ENCODE measurements around the gene NUP98. TPM values are rescaled to one million over a fixed set of nuclear protein-coding genes. Genes with fewer than 3 reads are reported as not detected.

The NUP98 gene
- polyA plus RNA-seq, 1 of the 3 experiments (the other 2 are of a cell fraction), result 56.4 TPM

DNA sequence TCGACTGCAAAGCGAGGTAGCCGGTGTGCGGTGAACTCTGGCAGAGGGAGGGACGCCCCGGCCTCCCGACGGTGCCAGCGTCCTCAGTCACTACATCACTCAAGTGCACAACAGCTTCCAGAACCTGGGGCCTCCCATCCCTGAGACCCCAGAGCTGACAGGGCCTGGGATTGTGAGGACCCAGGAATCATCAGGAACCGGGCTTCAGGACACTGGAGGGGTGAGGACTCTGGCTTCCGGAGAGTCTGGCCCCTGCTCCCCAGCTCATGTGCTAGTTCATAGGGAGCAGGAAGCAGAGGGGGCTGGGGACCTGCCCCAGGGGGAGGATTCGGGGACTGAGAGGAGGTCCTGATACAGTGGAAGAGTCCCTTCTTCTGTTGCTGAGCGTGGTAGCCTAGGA lies 160.2 kb downstream of the NUP98 start:
- H3K9me3 ChIP-seq, result no peaks in the 10 kb centered on the region
- no peak overlapping the region for H3K4me2 ChIP-seq
- H3K9ac ChIP-seq, result no peak overlapping the region
- peaks cover 0 to 3% of the 10 kb centered on the region in 2 experiments; a peak in 1 of 4 replicates for H3K4me1 ChIP-seq (ENCODE audit: control insufficient read depth in 1 of 2, insufficient read depth in 2 of 2, low read depth in 1 of 2, low read length in 1 of 2)
- H3K4me3 ChIP-seq (ENCODE audit: low read depth in 2 of 2, low read length in 1 of 2), result no peak overlapping the region
- H3K9me2 ChIP-seq, result no peaks in the 10 kb centered on the region
- TF ChIP-seq, protein P1, sequence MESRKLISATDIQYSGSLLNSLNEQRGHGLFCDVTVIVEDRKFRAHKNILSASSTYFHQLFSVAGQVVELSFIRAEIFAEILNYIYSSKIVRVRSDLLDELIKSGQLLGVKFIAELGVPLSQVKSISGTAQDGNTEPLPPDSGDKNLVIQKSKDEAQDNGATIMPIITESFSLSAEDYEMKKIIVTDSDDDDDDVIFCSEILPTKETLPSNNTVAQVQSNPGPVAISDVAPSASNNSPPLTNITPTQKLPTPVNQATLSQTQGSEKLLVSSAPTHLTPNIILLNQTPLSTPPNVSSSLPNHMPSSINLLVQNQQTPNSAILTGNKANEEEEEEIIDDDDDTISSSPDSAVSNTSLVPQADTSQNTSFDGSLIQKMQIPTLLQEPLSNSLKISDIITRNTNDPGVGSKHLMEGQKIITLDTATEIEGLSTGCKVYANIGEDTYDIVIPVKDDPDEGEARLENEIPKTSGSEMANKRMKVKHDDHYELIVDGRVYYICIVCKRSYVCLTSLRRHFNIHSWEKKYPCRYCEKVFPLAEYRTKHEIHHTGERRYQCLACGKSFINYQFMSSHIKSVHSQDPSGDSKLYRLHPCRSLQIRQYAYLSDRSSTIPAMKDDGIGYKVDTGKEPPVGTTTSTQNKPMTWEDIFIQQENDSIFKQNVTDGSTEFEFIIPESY (IDR thresholded peaks at IDR 0.05; ENCODE audit: borderline replicate concordance, low read depth), result no peak
- TF ChIP-seq POLR2AphosphoS5 (IDR thresholded peaks at IDR 0.05; ENCODE audit: low read depth, low read length) (no peak), FOXM1 (IDR thresholded peaks at IDR 0.05; ENCODE audit: low read depth) (no peak)
- TF ChIP-seq, protein P2, sequence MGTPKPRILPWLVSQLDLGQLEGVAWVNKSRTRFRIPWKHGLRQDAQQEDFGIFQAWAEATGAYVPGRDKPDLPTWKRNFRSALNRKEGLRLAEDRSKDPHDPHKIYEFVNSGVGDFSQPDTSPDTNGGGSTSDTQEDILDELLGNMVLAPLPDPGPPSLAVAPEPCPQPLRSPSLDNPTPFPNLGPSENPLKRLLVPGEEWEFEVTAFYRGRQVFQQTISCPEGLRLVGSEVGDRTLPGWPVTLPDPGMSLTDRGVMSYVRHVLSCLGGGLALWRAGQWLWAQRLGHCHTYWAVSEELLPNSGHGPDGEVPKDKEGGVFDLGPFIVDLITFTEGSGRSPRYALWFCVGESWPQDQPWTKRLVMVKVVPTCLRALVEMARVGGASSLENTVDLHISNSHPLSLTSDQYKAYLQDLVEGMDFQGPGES (IDR thresholded peaks at IDR 0.05; ENCODE audit: low read depth, low read length), result no peak
- TF ChIP-seq, protein P3, sequence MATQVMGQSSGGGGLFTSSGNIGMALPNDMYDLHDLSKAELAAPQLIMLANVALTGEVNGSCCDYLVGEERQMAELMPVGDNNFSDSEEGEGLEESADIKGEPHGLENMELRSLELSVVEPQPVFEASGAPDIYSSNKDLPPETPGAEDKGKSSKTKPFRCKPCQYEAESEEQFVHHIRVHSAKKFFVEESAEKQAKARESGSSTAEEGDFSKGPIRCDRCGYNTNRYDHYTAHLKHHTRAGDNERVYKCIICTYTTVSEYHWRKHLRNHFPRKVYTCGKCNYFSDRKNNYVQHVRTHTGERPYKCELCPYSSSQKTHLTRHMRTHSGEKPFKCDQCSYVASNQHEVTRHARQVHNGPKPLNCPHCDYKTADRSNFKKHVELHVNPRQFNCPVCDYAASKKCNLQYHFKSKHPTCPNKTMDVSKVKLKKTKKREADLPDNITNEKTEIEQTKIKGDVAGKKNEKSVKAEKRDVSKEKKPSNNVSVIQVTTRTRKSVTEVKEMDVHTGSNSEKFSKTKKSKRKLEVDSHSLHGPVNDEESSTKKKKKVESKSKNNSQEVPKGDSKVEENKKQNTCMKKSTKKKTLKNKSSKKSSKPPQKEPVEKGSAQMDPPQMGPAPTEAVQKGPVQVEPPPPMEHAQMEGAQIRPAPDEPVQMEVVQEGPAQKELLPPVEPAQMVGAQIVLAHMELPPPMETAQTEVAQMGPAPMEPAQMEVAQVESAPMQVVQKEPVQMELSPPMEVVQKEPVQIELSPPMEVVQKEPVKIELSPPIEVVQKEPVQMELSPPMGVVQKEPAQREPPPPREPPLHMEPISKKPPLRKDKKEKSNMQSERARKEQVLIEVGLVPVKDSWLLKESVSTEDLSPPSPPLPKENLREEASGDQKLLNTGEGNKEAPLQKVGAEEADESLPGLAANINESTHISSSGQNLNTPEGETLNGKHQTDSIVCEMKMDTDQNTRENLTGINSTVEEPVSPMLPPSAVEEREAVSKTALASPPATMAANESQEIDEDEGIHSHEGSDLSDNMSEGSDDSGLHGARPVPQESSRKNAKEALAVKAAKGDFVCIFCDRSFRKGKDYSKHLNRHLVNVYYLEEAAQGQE (IDR thresholded peaks at IDR 0.05; ENCODE audit: low read depth, low read length), result no peak
- H3F3A ChIP-seq (replicated peaks; ENCODE audit: insufficient read depth), result no peaks in the 10 kb centered on the region
- H4K20me1 ChIP-seq (ENCODE audit: insufficient read depth), result no peaks in the 10 kb centered on the region
- no peaks in the 10 kb centered on the region for H3K27me3 ChIP-seq (ENCODE audit: insufficient read depth)
- no peaks in the 10 kb centered on the region for H3K36me3 ChIP-seq (replicated peaks in 1 of 2; ENCODE audit: control insufficient read depth in 1 of 2, insufficient read depth in 2 of 2, low read length in 1 of 2)
- POLR2A ChIA-PET, result no interaction called here
- DNase-seq, result no peak
- H2AFZ ChIP-seq (ENCODE audit: low read depth), result no peak overlapping the region
- 54% methylated on average over 12 of the region's 13 CpGs for WGBS (ENCODE audit: low lambda C conversion rate)
- CTCF ChIA-PET, result no interaction called here
- no peak overlapping the region for H3K27ac ChIP-seq (ENCODE audit: low read depth in 2 of 2, low read length in 1 of 2)
- no peaks in the 10 kb centered on the region for H3K79me2 ChIP-seq (ENCODE audit: insufficient read depth)

DNA sequence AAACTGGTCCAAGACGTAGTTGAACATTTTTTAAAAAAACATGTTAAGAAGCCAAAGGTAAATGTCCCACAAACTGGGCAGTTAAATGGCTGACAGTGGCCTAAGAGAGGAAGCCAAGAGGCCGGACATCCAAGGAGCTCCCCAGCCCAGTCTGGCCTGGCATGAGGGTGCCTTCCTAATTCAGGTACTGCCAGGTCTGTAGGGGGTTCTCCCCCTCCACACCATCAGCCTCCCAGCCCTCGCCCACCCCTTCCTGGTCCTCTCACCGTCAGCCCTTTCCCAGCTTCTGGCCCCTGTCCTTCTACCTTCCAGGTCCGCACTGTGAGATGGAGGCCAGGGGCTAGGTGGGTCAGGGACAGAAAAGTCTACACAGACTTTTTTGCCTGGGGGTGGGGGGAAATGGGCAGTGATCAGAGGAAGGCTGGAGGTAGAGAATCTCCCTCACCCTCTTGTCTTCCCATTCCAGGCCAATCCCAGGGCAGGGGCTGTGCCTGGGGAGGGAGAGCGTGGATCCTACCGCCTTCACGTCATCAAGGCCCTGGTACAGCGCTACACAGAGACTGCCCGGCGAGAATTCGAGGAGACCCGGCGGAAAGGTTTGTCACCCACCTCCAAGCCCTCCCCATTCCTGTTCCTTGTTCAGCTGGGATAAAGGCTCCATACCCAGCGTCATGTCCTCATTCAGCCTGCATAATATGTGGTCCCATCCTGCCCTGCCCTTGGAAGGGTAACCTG lies 161.5 kb downstream of the NUP98 start:
- Histone ChIP-seq H3K36me3 (replicated peaks in 1 of 2; ENCODE audit: control insufficient read depth in 1 of 2, insufficient read depth in 2 of 2, low read length in 1 of 2) (no peaks in the 10 kb centered on the region), H3F3A (replicated peaks; ENCODE audit: insufficient read depth) (no peaks in the 10 kb centered on the region), H2AFZ (ENCODE audit: low read depth) (no peak overlapping the region), H3K4me3 (ENCODE audit: low read depth in 2 of 2, low read length in 1 of 2) (no peak overlapping the region), H3K27me3 (ENCODE audit: insufficient read depth) (no peaks in the 10 kb centered on the region), H3K4me1 (ENCODE audit: control insufficient read depth in 1 of 2, insufficient read depth in 2 of 2, low read depth in 1 of 2, low read length in 1 of 2) (no peaks in the 10 kb centered on the region), H3K9ac (no peak overlapping the region), H3K27ac (ENCODE audit: low read depth in 2 of 2, low read length in 1 of 2) (no peak overlapping the region), H3K79me2 (ENCODE audit: insufficient read depth) (no peaks in the 10 kb centered on the region), H4K20me1 (ENCODE audit: insufficient read depth) (no peaks in the 10 kb centered on the region), H3K4me2 (no peak overlapping the region), H3K9me2 (no peaks in the 10 kb centered on the region), H3K9me3 (no peaks in the 10 kb centered on the region)
- no peak for DNase-seq
- CTCF ChIA-PET, result interaction anchor here (0.5 kb wide), 1 partner anchor 484 kb away, joined by 3 read pairs; no protein-coding TSS in a partner anchor
- 74% methylated on average over 6 of the region's 15 CpGs for WGBS (ENCODE audit: low lambda C conversion rate)
- POLR2A ChIA-PET, result no interaction called here
- TF ChIP-seq, protein P4, sequence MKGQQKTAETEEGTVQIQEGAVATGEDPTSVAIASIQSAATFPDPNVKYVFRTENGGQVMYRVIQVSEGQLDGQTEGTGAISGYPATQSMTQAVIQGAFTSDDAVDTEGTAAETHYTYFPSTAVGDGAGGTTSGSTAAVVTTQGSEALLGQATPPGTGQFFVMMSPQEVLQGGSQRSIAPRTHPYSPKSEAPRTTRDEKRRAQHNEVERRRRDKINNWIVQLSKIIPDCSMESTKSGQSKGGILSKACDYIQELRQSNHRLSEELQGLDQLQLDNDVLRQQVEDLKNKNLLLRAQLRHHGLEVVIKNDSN (IDR thresholded peaks at IDR 0.05; ENCODE audit: borderline replicate concordance, low read depth), result no peak
- no peak for TF ChIP-seq MXI1 (IDR thresholded peaks at IDR 0.05; ENCODE audit: low read depth, low read length)
- no peak for TF ChIP-seq FOXM1 (IDR thresholded peaks at IDR 0.05; ENCODE audit: low read depth)
- TF ChIP-seq, protein P5, sequence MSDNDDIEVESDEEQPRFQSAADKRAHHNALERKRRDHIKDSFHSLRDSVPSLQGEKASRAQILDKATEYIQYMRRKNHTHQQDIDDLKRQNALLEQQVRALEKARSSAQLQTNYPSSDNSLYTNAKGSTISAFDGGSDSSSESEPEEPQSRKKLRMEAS (IDR thresholded peaks at IDR 0.05; ENCODE audit: low read depth), result no peak
- no peak for TF ChIP-seq POLR2AphosphoS5 (IDR thresholded peaks at IDR 0.05; ENCODE audit: low read depth, low read length)
- TF ChIP-seq RXRA (IDR thresholded peaks at IDR 0.05; ENCODE audit: borderline replicate concordance, low read depth), result no peak
- TF ChIP-seq EP300 (IDR thresholded peaks at IDR 0.05; ENCODE audit: borderline replicate concordance in 1 of 2, low read depth in 1 of 2, low read length in 1 of 2), result no peak
- no peak for TF ChIP-seq EZH2phosphoT487 (IDR thresholded peaks at IDR 0.05; ENCODE audit: borderline replicate concordance, low read depth)
- TF ChIP-seq SIN3A (IDR thresholded peaks at IDR 0.05; ENCODE audit: borderline replicate concordance, low read depth, low read length), result no peak
- no peak for TF ChIP-seq GATA2 (CRISPR knock-in tag; IDR thresholded peaks at IDR 0.05)
- TF ChIP-seq MEF2A (IDR thresholded peaks at IDR 0.05; ENCODE audit: borderline replicate concordance, low read depth), result no peak
- no peak for TF ChIP-seq FOSL2 (IDR thresholded peaks at IDR 0.05; ENCODE audit: borderline replicate concordance, low read depth)
- no peak for TF ChIP-seq CHD2 (IDR thresholded peaks at IDR 0.05; ENCODE audit: low read length, partially characterized antibody)
- no peak for TF ChIP-seq RAD21 (IDR thresholded peaks at IDR 0.05; ENCODE audit: low read length)
- TF ChIP-seq SMC3 (IDR thresholded peaks at IDR 0.05; ENCODE audit: low read depth, low read length), result no peak
- no peak for TF ChIP-seq YY1 (IDR thresholded peaks at IDR 0.05; ENCODE audit: low read depth)

Data from SK-N-SH (cell line).